GM23248 (cell line): ENCODE data around the gene LMX1B. TPM values are rescaled to one million over a fixed set of nuclear protein-coding genes. Genes with fewer than 3 reads are reported as not detected.

Experiments
- DNase-seq: peaks from one replicate; pipeline ENCODE4 v3.0.0-alpha.2; 2015
- H2AFZ ChIP-seq: fragments of 200-600 bp; sonication (generic); 2 replicates; pipeline ENCODE4 v1.6.1; 2016; ENCODE audit warnings: antibody characterized with exemption
- H3F3A ChIP-seq: fragments of 200-600 bp; sonication (generic); 2 replicates; pipeline ENCODE4 v1.6.1; 2016; ENCODE audit warnings: mild to moderate bottlenecking, antibody characterized with exemption, mixed run types; ENCODE audit not compliant: insufficient read depth
- H3K27ac ChIP-seq: fragments of 200-600 bp; sonication (generic); 2 replicates; pipeline ENCODE4 v1.5.1; 2016; ENCODE audit warnings: mild to moderate bottlenecking
- H3K27me3 ChIP-seq: fragments of 200-600 bp; sonication (generic); replicated peaks from 2 replicates; pipeline ENCODE4 v1.6.1; 2016; ENCODE audit warnings: mild to moderate bottlenecking; ENCODE audit not compliant: insufficient read depth
- H3K36me3 ChIP-seq: fragments of 200-600 bp; sonication (generic); 2 replicates; pipeline ENCODE4 v1.6.1; 2016; ENCODE audit warnings: low read depth, mild to moderate bottlenecking
- H3K4me1 ChIP-seq: fragments of 200-600 bp; sonication (generic); 2 replicates; pipeline ENCODE4 v1.6.1; 2016; ENCODE audit warnings: mild to moderate bottlenecking; ENCODE audit not compliant: insufficient read depth
- H3K4me2 ChIP-seq: fragments of 200-600 bp; sonication (generic); one replicate; pipeline ENCODE4 v1.6.1; 2016; ENCODE audit warnings: mild to moderate bottlenecking; ENCODE audit not compliant: unreplicated experiment
- H3K4me3 ChIP-seq: fragments of 200-600 bp; sonication (generic); 2 replicates; pipeline ENCODE4 v1.5.1; 2016; ENCODE audit warnings: mild to moderate bottlenecking
- H3K79me2 ChIP-seq: fragments of 200-600 bp; sonication (generic); 2 replicates; pipeline ENCODE4 v1.6.1; 2016; ENCODE audit warnings: mild to moderate bottlenecking; ENCODE audit not compliant: insufficient read depth
- H3K9ac ChIP-seq: fragments of 200-600 bp; sonication (generic); 2 replicates; pipeline ENCODE4 v1.6.1; 2016; ENCODE audit warnings: mild to moderate bottlenecking
- H3K9me2 ChIP-seq: fragments of 200-600 bp; sonication (generic); 2 replicates; pipeline ENCODE4 v1.6.1; 2016; ENCODE audit warnings: mixed run types, mild to moderate bottlenecking, moderate library complexity; ENCODE audit not compliant: insufficient read depth
- H3K9me3 ChIP-seq: fragments of 200-600 bp; sonication (generic); one replicate; pipeline ENCODE4 v1.6.1; 2017; ENCODE audit warnings: low read depth
- H4K20me1 ChIP-seq: fragments of 200-600 bp; sonication (generic); 2 replicates; pipeline ENCODE4 v1.6.0; 2016; ENCODE audit not compliant: insufficient read depth
- EZH2 ChIP-seq: fragments of 200-600 bp; sonication (generic); IDR thresholded peaks from 2 replicates; pipeline ENCODE4 v1.6.1; 2018; ENCODE audit warnings: antibody characterized with exemption, mild to moderate bottlenecking; ENCODE audit not compliant: insufficient read depth, poor library complexity, severe bottlenecking
- EZH2phosphoT487 ChIP-seq: fragments of 200-600 bp; sonication (generic); IDR thresholded peaks from 2 replicates; pipeline ENCODE4 v1.6.1; 2018; ENCODE audit warnings: antibody characterized with exemption, moderate library complexity, mild to moderate bottlenecking, low read depth; ENCODE audit not compliant: insufficient read depth
- WGBS, 2 experiments: methylation state at CpG; one replicate each; pipeline ENCODE4 v1.1.6; 2015 to 2017; ENCODE audit warnings: low lambda C conversion rate in 2 of 2, low coverage in 1 of 2; ENCODE audit errors: missing lambda C conversion rate in 2 of 2; 5-methylcytosine and 5-hydroxymethylcytosine counted together
- in situ Hi-C: fragments of 300-500 bp; cut with MboI; formaldehyde crosslinking; loops from 2 replicates; pipeline ENCODE4 v1.15.0; 2020
- polyA plus RNA-seq: library from polyadenylated mRNA; unstranded; fragments of >200 nt; fragmentation: Nextera tagmentation; extraction: Ambion mirVana; gene quantifications from 2 replicates; pipeline ENCODE4 v1.2.1, GENCODE V29; 2016
- total RNA-seq: library from RNA; depleted of rRNA; stranded (reverse); fragments of >200 nt; shearing (Covaris generic); gene quantifications from 2 replicates; pipeline ENCODE4 v1.2.3, GENCODE V29; 2014

Gene LMX1B
- total and polyA plus RNA-seq, 2 experiments from 2014 or later: not detected

DNA sequence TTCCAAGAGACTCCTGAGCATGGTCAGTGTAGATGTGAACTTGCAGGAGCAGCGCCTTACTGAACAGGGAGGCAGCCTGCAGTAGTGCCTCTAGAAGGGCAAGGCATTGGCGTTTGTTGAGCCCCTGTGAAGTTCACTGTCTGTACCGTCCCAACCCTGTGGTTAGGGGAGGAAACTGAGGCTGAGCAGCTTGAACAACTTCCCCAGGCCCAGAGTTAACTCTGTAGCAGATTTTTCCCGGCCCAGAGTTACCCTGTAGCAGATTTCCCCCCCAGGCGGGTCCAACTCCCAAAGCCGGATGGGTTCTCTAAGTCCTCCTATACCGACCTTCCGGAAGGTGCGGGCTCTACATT, 9.6 kb downstream of the LMX1B start:
- Histone ChIP-seq H3K4me2 (no peak overlapping the region), H3K9me2 (no peaks in the 10 kb centered on the region), H4K20me1 (no peaks in the 10 kb centered on the region), H3K79me2 (no peaks in the 10 kb centered on the region), H3K9ac (no peak overlapping the region), H3K4me1 (no peaks in the 10 kb centered on the region), H3K9me3 (no peaks in the 10 kb centered on the region), H3F3A (no peaks in the 10 kb centered on the region), H3K27me3 (peaks cover 29% of the 10 kb centered on the region), H2AFZ (no peak overlapping the region), H3K27ac (no peak overlapping the region), H3K4me3 (no peak overlapping the region), H3K36me3 (no peaks in the 10 kb centered on the region)
- 78 to 86% methylated on average over 9 of the region's 9 CpGs for WGBS, 2 experiments
- DNase-seq: no peak
- TF ChIP-seq EZH2phosphoT487: no peak
- TF ChIP-seq EZH2: no peak
- in situ Hi-C loops: no loop called here

DNA sequence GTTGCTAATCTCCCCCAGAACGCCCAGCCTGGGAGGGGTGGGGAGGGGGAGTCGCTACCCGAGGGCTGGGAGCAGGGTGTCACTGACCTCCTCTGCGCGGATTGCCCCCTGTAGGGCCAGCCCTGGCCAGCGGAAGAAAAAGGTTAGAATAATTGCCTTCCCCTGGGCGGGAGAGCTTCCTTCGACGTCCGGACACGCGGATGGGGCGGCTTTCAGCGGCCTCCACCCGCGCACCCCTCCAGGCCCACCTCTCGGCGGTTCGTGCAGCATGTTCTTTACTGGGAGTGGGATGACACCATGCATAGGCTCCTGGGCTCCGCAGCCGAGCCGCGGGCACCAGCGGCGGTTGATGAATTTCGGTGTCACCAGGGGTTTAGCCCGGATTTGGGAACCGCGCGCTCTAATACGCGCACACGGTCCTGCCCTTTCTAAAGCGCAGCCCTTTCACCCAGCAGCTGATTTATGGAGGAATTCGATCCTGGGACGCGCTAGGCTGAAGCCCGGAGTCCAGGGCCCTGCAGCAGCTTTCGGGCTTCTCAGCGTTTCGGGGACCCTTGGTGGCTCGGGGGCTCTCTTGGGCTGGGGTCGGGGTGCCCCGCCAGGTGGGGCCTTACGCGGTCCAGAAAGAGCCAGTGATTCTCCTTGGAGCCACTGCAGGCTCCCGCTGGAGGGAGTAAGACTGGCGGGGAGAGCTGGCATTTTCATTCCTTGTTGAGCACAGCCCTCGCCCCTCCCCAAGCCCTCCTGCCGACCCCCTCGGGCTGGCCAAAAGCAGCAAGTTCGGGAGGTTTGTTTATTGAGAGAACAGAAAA, 10.1 kb downstream of the LMX1B start:
- WGBS, 2 experiments: 84 to 88% methylated on average over 36 to 52 of the region's 52 CpGs
- peaks cover 34% of the 10 kb centered on the region for H3K27me3 ChIP-seq
- H3K4me3 ChIP-seq: no peak overlapping the region
- H3F3A ChIP-seq: no peaks in the 10 kb centered on the region
- TF ChIP-seq EZH2phosphoT487: no peak
- no peak for TF ChIP-seq EZH2
- H3K4me2 ChIP-seq: no peak overlapping the region
- no peak overlapping the region for H2AFZ ChIP-seq
- DNase-seq: no peak
- H3K9ac ChIP-seq: no peak overlapping the region
- no peaks in the 10 kb centered on the region for H3K9me2 ChIP-seq
- H3K9me3 ChIP-seq: no peaks in the 10 kb centered on the region
- no peak overlapping the region for H3K27ac ChIP-seq
- H3K79me2 ChIP-seq: no peaks in the 10 kb centered on the region
- in situ Hi-C loops: no loop called here
- H3K36me3 ChIP-seq: no peaks in the 10 kb centered on the region
- no peaks in the 10 kb centered on the region for H3K4me1 ChIP-seq
- no peaks in the 10 kb centered on the region for H4K20me1 ChIP-seq

DNA sequence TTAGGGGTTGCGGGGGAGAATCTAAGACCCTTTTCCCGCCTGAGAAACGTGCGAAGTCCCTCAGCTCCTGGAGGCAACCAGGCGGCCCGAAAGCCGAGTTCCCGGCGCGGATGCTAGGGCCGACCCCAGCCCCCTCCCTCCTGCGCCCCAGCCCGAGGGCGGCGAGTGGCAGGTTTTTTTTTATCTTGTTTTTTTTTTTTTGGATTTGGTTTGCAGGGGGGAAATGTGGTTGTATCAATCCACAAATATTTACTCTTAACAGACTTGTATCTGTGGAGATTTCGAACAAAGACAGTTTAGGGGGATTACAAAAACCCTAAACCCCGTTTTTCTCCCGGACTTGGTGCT, 10.7 kb downstream of the LMX1B start:
- Histone ChIP-seq H3F3A (no peaks in the 10 kb centered on the region), H3K27ac (no peak overlapping the region), H3K36me3 (no peaks in the 10 kb centered on the region), H2AFZ (no peak overlapping the region), H3K4me1 (no peaks in the 10 kb centered on the region), H3K9ac (no peak overlapping the region), H3K27me3 (peaks cover 40% of the 10 kb centered on the region), H3K4me3 (no peak overlapping the region), H3K9me2 (no peaks in the 10 kb centered on the region), H3K79me2 (no peaks in the 10 kb centered on the region), H4K20me1 (no peaks in the 10 kb centered on the region), H3K4me2 (no peak overlapping the region), H3K9me3 (no peaks in the 10 kb centered on the region)
- in situ Hi-C loops: no loop called here
- 62 to 76% methylated on average over 9 to 18 of the region's 18 CpGs for WGBS, 2 experiments
- no peak for DNase-seq
- no peak for TF ChIP-seq EZH2
- no peak for TF ChIP-seq EZH2phosphoT487

DNA sequence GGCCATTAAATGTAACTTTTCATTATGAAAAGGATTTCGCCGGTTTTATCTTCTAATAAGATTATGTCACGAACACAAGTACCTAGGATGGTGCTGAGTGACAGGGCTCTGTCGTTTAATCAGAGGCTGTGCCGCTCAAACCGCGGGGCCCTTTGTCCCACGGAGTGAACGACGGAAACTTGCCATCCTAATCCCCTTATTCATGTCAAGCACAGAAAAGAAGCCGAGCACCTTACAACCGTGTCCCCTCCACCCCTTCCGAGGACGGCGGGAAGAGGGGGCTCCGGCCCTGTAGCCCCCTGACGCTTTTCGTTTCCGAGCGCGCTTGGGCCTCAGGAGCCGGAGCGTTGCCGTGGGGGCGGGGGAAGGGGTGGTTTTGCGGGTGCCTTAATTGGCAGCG, 11.2 kb downstream of the LMX1B start:
- Histone ChIP-seq H3K9ac (no peak overlapping the region), H2AFZ (no peak overlapping the region), H3K4me1 (no peaks in the 10 kb centered on the region), H3K27ac (no peak overlapping the region), H3F3A (no peaks in the 10 kb centered on the region), H4K20me1 (no peaks in the 10 kb centered on the region), H3K9me2 (no peaks in the 10 kb centered on the region), H3K4me3 (no peak overlapping the region), H3K36me3 (no peaks in the 10 kb centered on the region), H3K9me3 (no peaks in the 10 kb centered on the region), H3K79me2 (no peaks in the 10 kb centered on the region), H3K4me2 (no peak overlapping the region), H3K27me3 (peaks cover 43% of the 10 kb centered on the region)
- in situ Hi-C loops: no loop called here
- WGBS, 2 experiments: 90 to 92% methylated on average over 24 to 27 of the region's 27 CpGs
- no peak for TF ChIP-seq EZH2
- no peak for DNase-seq
